HG02981 (cell line): Measurements from ENCODE around the gene MYO15A.
"Not testable (repeated sequence)": the region's sequence is repeated elsewhere in the genome, so short reads cannot be mapped to it uniquely, and the experiment has no call there.

ENCODE experiments used
- ATAC-seq: cut with Tn5 transposase; IDR thresholded peaks from one replicate; pipeline ENCODE4 v1.9.1; 2021; ENCODE audit warnings: mild to moderate bottlenecking, moderate library complexity; ENCODE audit not compliant: unreplicated experiment

MYO15A gene

GRCh38 chr17:18216906-18217305 is 108.3 kb downstream of the MYO15A start:
- ATAC-seq, result not testable (repeated sequence)

- ATAC-seq, result no peak
Measured at GRCh38 chr17:18217412-18218015, 109.0 kb downstream of the MYO15A start.

GRCh38 chr17:18218756-18219415 is 110.3 kb downstream of the MYO15A start:
- ATAC-seq, result no peak

- no peak for ATAC-seq
Measured at GRCh38 chr17:18224053-18224386, 115.5 kb downstream of the MYO15A start.

- ATAC-seq, result no peak
Measured at GRCh38 chr17:18224387-18225120, 116.0 kb downstream of the MYO15A start.

- ATAC-seq, result peak; percentile 93
Measured at GRCh38 chr17:18225121-18225641, 116.6 kb downstream of the MYO15A start, which contains the start of gene LLGL1. Gene LLGL1, plus strand, starts transcription at chr17:18225635. Its CDS starts 48 bp downstream, at chr17:18225683.

DNA sequence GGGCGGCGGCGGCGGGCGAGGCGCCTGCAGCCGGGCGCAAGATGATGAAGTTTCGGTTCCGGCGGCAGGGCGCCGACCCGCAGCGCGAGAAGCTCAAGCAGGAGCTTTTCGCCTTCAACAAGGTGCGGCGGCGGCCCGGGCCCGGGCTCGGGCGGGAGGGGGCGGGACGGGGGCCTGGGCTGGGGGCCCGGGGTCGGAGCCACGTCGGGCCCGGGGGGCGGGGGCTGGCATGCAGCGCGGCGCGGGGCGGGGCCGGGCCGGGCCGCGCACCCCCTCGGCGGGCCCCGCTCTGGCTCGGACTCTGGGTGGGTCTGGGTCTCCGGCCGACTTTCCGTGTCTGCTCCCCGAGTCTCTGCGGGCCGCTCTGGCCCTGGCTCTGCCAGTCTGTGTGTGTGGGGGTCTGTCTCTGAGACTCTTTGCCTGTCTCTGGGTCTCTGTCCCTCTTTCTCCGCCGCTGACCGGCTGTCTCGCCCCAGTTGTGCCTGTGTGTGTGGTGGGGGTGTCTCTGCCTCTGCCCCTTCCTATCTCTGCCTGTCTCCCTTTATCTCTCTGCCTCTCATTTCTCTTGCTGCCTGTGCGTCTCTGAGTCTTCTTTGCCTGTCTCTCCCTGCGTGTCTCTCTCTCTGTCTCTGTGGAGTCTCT is 117.2 kb downstream of the MYO15A start:
- peak; percentile 17 for ATAC-seq

GRCh38 chr17:18226284-18226945 is 117.9 kb downstream of the MYO15A start:
- no peak for ATAC-seq

GRCh38 chr17:18227635-18228034 is 119.1 kb downstream of the MYO15A start:
- no peak for ATAC-seq

GRCh38 chr17:18228176-18228682 is 119.7 kb downstream of the MYO15A start:
- ATAC-seq, result no peak

GRCh38 chr17:18229254-18229653 is 120.7 kb downstream of the MYO15A start:
- ATAC-seq, result no peak
